ENCODE data around the gene BANF2. TPM values are rescaled to one million over a fixed set of nuclear protein-coding genes. Genes with fewer than 3 reads are reported as not detected.
A peak's percentile ranks its signal among the peaks of the same experiment; 100 is the strongest.

The BANF2 gene
- total and polyA plus RNA-seq, 2 of the 4 experiments (the other 2 are of a cell fraction), result not detected

- peak overlapping the region; percentile 25; the same call in 1 of the 2 replicates for H3K27ac ChIP-seq (ENCODE audit: insufficient read depth, low read length)
- intact Hi-C loops (cut with micrococcal nuclease), result loop anchor here (1.0 kb wide), 1 partner anchor 243 kb away; no protein-coding TSS in a partner anchor
- CTCF ChIA-PET, result interaction anchor here (0.8 to 1.4 kb wide), 6 partner anchors 12 to 278 kb away, joined by 3 to 7 read pairs (median 3); no protein-coding TSS in a partner anchor
Observed at GRCh38 chr20:17655286-17655651, 44.5 kb upstream of the BANF2 start.

More at GRCh38 chr20:17655286-17655651, 44.5 kb upstream of the BANF2 start:
- Histone ChIP-seq H3K4ac (ENCODE audit: low read depth, low read length) (no peak overlapping the region), H2AK9ac (replicated peaks; ENCODE audit: low read depth, low read length, poor library complexity) (no peak overlapping the region), H2AFZ (replicated peaks; ENCODE audit: low read length, poor library complexity) (no peak overlapping the region), H4K91ac (ENCODE audit: insufficient read depth, low read depth, low read length) (no peak overlapping the region), H4K20me1 (ENCODE audit: insufficient read depth, low read length) (peaks cover 94% of the 10 kb centered on the region), H2BK120ac (ENCODE audit: low read depth, low read length) (no peak overlapping the region), H3K4me2 (ENCODE audit: low read depth, low read length) (no peak overlapping the region), H3K9me3 (ENCODE audit: control insufficient read depth, insufficient read depth, low read length) (peaks cover 7% of the 10 kb centered on the region; the same call in 1 of the 2 replicates), H3K27me3 (ENCODE audit: control insufficient read depth, insufficient read depth, low read length) (no peaks in the 10 kb centered on the region), H3K9me1 (ENCODE audit: insufficient read depth, low read length) (peaks cover 26% of the 10 kb centered on the region), H4K8ac (ENCODE audit: low read depth in 2 of 2, low read length in 2 of 2) (peak overlapping the region in 1 of 2 experiments; percentile 33; a peak in 1 of 4 replicates), H3K9ac (ENCODE audit: low read depth, low read length) (no peak overlapping the region), H3K4me1 (ENCODE audit: control insufficient read depth, insufficient read depth, low read length) (peaks cover 39% of the 10 kb centered on the region), H3K36me3 (ENCODE audit: control insufficient read depth, insufficient read depth, low read length) (peaks cover 61% of the 10 kb centered on the region), H2AK5ac (ENCODE audit: low read depth, low read length) (0 out of 2 replicates have a peak overlapping the region, but pooled peaks have one; percentile 2), H3K14ac (replicated peaks; ENCODE audit: low read depth, low read length) (no peak overlapping the region), H2BK5ac (ENCODE audit: low read depth, low read length, poor library complexity, severe bottlenecking) (no peak overlapping the region), H3K56ac (ENCODE audit: extremely low read depth, insufficient read depth, low read length) (no peak overlapping the region), H2BK15ac (ENCODE audit: low read depth, low read length) (no peak overlapping the region), H4K5ac (ENCODE audit: low read depth, low read length) (no peak overlapping the region), H3K23ac (ENCODE audit: low read depth, low read length) (no peak overlapping the region), H3K4me3 (ENCODE audit: insufficient read depth, low read depth, low read length) (no peak overlapping the region), H3K79me1 (ENCODE audit: low read depth in 1 of 2, low read length in 2 of 2) (peaks cover 31 to 90% of the 10 kb centered on the region in 2 experiments), H3K18ac (ENCODE audit: low read depth, low read length) (no peak overlapping the region), H2BK20ac (ENCODE audit: low read depth, low read length) (no peak overlapping the region)
- TF ChIP-seq BHLHE40 (IDR thresholded peaks at IDR 0.05; ENCODE audit: low read depth, low read length), result no peak
- peak; percentile 76 for TF ChIP-seq USF2 (IDR thresholded peaks at IDR 0.05; ENCODE audit: low read depth, low read length)
- no peak for TF ChIP-seq CEBPB (IDR thresholded peaks at IDR 0.05; ENCODE audit: low read depth, low read length)
- no peak for TF ChIP-seq MXI1 (IDR thresholded peaks at IDR 0.05; ENCODE audit: borderline replicate concordance, low read depth, low read length)
- no peak for TF ChIP-seq CTCF (conservative IDR thresholded peaks at IDR 0.05; ENCODE audit: low read depth, low read length)
- TF ChIP-seq RAD21 (IDR thresholded peaks at IDR 0.05; ENCODE audit: low read length), result no peak
- 51% methylated on average over 2 of the region's 7 CpGs; no CpG with 5 or more reads in 1 of the 2 experiments for WGBS, 2 experiments (ENCODE audit: extremely low coverage in 2 of 2, insufficient read length in 1 of 2)
- dilution Hi-C loops (cut with HindIII; ENCODE audit: low sequenced_read_pairs, unreplicated experiment) (no loop called here), in situ Hi-C loops (cut with MboI; ENCODE audit: low sequenced_read_pairs) (no loop called here)
- ATAC-seq (ENCODE audit: low read depth) (no peak), DNase-seq (no peak)
- POLR2A ChIA-PET (ENCODE audit: unreplicated experiment), result no interaction called here
- no TSS peak for BruUV-seq (replicated peaks)

Measured in IMR-90 (cell line).